K562 (cell line): ENCODE measurements around the gene SLC9A2. TPM values are rescaled to one million over a fixed set of nuclear protein-coding genes. Genes with fewer than 3 reads are reported as not detected.

Experiments used
- ATAC-seq: fragments of 200-7000 bp; cut with Tn5 transposase; 3 replicates; pipeline ENCODE4 v1.9.1; 2020; ENCODE audit warnings: moderate library complexity
- BruUV-seq: library from RNA; stranded (reverse); fragments of 400-500 nt; replicated peaks from 2 replicates; lab custom pipeline; 2021; lab: Mats Ljungman, UMichigan
- CTCF ChIA-PET: fragments of 300-600 bp; formaldehyde crosslinking; extraction: SDS; loops from one replicate; lab custom pipeline; 2021; ENCODE audit warnings: low intra/inter-chr PET ratio; lab: Yijun Ruan, JAX
- POLR2A ChIA-PET: fragments of 300-600, 350-650 bp; sonication (Branson Sonifier 250); formaldehyde crosslinking; extraction: SDS; loops from one replicate; lab custom pipeline; 2021; ENCODE audit warnings: antibody characterized with exemption, inconsistent platforms; lab: Yijun Ruan, JAX
- DNase-seq, 4 experiments: peaks; one replicate each; pipeline versions ENCODE4 v3.0.0 to v3.0.0-alpha.2; 2011 to 2018; ENCODE audit warnings: low spot score in 3 of 4, mixed read lengths in 3 of 4; ENCODE audit errors: extremely low read depth in 1 of 4
- FAIRE-seq: peaks from 2 replicates; lab custom pipeline; 2011; peaks lifted over from hg19 to GRCh38; lab: Jason Lieb, UNC
- H2AFZ ChIP-seq: 2 replicates; pipeline ENCODE4 v1.6.0; 2011; ENCODE audit warnings: low read depth, low read length, control low read depth, inconsistent platforms
- H3K27ac ChIP-seq: fragments of 200-600 bp; 3 replicates; pipeline ENCODE4 v1.8.0; 2011; ENCODE audit warnings: low read depth, mild to moderate bottlenecking, control low read depth, inconsistent platforms, low read length, moderate library complexity, mixed read lengths; ENCODE audit errors: extremely low read depth
- H3K27me3 ChIP-seq, 2 experiments: fragments of 300-600 bp in 1 of 2; 2 replicates in 1 of 2; 3 replicates in 1 of 2; pipeline versions ENCODE4 v1.6.0 to v1.8.0; 2011; ENCODE audit warnings: inconsistent platforms in 2 of 2, low read length in 2 of 2, mild to moderate bottlenecking in 1 of 2, mixed read lengths in 1 of 2, moderate library complexity in 1 of 2; ENCODE audit not compliant: control insufficient read depth in 2 of 2, insufficient read depth in 2 of 2
- H3K36me3 ChIP-seq: fragments of 300-600 bp; 3 replicates; pipeline ENCODE4 v1.8.0; 2011; ENCODE audit warnings: mild to moderate bottlenecking, low read length, inconsistent platforms; ENCODE audit not compliant: control insufficient read depth, insufficient read depth
- H3K4me1 ChIP-seq, 2 experiments: fragments of 200-600 bp in 1 of 2; replicated peaks in 1 of 2; 2 replicates in 1 of 2; 3 replicates in 1 of 2; pipeline versions ENCODE4 v1.5.1 to v1.8.0; 2011; ENCODE audit warnings: inconsistent platforms in 2 of 2, low read length in 2 of 2, mild to moderate bottlenecking in 1 of 2, mixed read lengths in 1 of 2, moderate library complexity in 1 of 2; ENCODE audit not compliant: control insufficient read depth in 2 of 2, insufficient read depth in 2 of 2
- H3K4me2 ChIP-seq: 2 replicates; pipeline ENCODE4 v1.6.1; 2011; ENCODE audit warnings: low read length, control low read depth, inconsistent platforms, mixed read lengths; ENCODE audit not compliant: insufficient read depth
- H3K4me3 ChIP-seq: fragments of 200-600 bp; sonication (generic), shearing (Covaris generic); 2 replicates; pipeline ENCODE4 v1.5.1; 2016; ENCODE audit warnings: control low read depth, inconsistent platforms
- H3K79me2 ChIP-seq: fragments of 200-600 bp; 3 replicates; pipeline ENCODE4 v1.8.0; 2011; ENCODE audit warnings: low read length, inconsistent platforms; ENCODE audit not compliant: control insufficient read depth, insufficient read depth
- H3K9ac ChIP-seq, 2 experiments: 2 replicates each; pipeline versions ENCODE4 v1.6.0 to v1.6.1; 2011; ENCODE audit warnings: low read depth in 2 of 2, low read length in 2 of 2, control low read depth in 1 of 2, inconsistent platforms in 1 of 2, mild to moderate bottlenecking in 1 of 2, mixed read lengths in 1 of 2; ENCODE audit not compliant: insufficient read depth in 1 of 2
- H3K9me1 ChIP-seq: one replicate; pipeline ENCODE4 v1.6.0; 2011; ENCODE audit warnings: inconsistent platforms, mild to moderate bottlenecking, low read length, moderate library complexity; ENCODE audit not compliant: control insufficient read depth, insufficient read depth
- H3K9me3 ChIP-seq: replicated peaks from 2 replicates; pipeline ENCODE4 v1.5.1; 2011; ENCODE audit warnings: low read depth, low read length, inconsistent platforms; ENCODE audit not compliant: control insufficient read depth, insufficient read depth
- H4K20me1 ChIP-seq: replicated peaks from 2 replicates; pipeline ENCODE4 v1.6.1; 2011; ENCODE audit warnings: low read length, inconsistent platforms, mixed read lengths; ENCODE audit not compliant: control insufficient read depth, insufficient read depth
- ARID1B ChIP-seq: fragments of 450-650 bp; IDR thresholded peaks from 2 replicates; pipeline ENCODE4 v1.6.1; 2016; ENCODE audit warnings: antibody characterized with exemption, mild to moderate bottlenecking, inconsistent platforms
- CHCHD3 ChIP-seq: fragments of 250-450 bp; sonication (Bioruptor Pico); IDR thresholded peaks from 2 replicates; pipeline ENCODE4 v2.1.2; 2022; ENCODE audit warnings: mild to moderate bottlenecking
- DPF2 ChIP-seq: fragments of 450-650 bp; IDR thresholded peaks from 2 replicates; pipeline ENCODE4 v1.6.1; 2016
- HMBOX1 ChIP-seq: sonication (generic); IDR thresholded peaks from 2 replicates; pipeline ENCODE4 v1.6.1; 2016
- HNRNPLL ChIP-seq: fragments of 200-400 bp; formaldehyde crosslinking; IDR thresholded peaks from 2 replicates; pipeline ENCODE4 v1.6.1; 2017; ENCODE audit warnings: low read length, low read depth, mild to moderate bottlenecking; ENCODE audit not compliant: poor library complexity, severe bottlenecking
- KLF10 ChIP-seq: fragments of 250-450 bp; sonication (Bioruptor Pico); IDR thresholded peaks from 2 replicates; pipeline ENCODE4 v1.6.1; 2021; ENCODE audit warnings: matching md5 sums
- LARP7 ChIP-seq: fragments of 450-650 bp; IDR thresholded peaks from 2 replicates; pipeline ENCODE4 v1.6.1; 2016
- LCOR ChIP-seq: sonication (generic); formaldehyde crosslinking; IDR thresholded peaks from 2 replicates; pipeline ENCODE4 v1.8.0; 2022; ENCODE audit warnings: mild to moderate bottlenecking, missing genetic modification reagents
- LEF1 ChIP-seq: fragments of 450-650 bp; IDR thresholded peaks from 2 replicates; pipeline ENCODE4 v1.6.1; 2016; ENCODE audit warnings: mild to moderate bottlenecking
- NR4A1 ChIP-seq, 2 experiments: fragments of 250-450 bp in 1 of 2; fragments of 450-650 bp in 1 of 2; sonication (Bioruptor Pico) in 1 of 2; IDR thresholded peaks; 2 replicates each; pipeline versions ENCODE4 v1.4.0 to v1.6.1; 2016 to 2020; ENCODE audit warnings: mild to moderate bottlenecking in 2 of 2, missing compliant biosample characterization in 1 of 2, missing genetic modification characterization in 1 of 2, moderate library complexity in 1 of 2
- PCBP1 ChIP-seq: fragments of 200-400 bp; formaldehyde crosslinking; IDR thresholded peaks from 2 replicates; pipeline ENCODE4 v1.6.1; 2018; ENCODE audit warnings: mild to moderate bottlenecking, low read depth, low read length; ENCODE audit not compliant: poor library complexity, severe bottlenecking
- POLR2B ChIP-seq: fragments of 450-650 bp; IDR thresholded peaks from 2 replicates; pipeline ENCODE4 v1.6.1; 2018; ENCODE audit warnings: low read depth; ENCODE audit not compliant: partially characterized antibody
- PURB ChIP-seq: sonication (generic); formaldehyde crosslinking; IDR thresholded peaks from 2 replicates; pipeline ENCODE4 v1.9.0; 2021; ENCODE audit warnings: low read depth, mild to moderate bottlenecking, missing genetic modification reagents
- SMARCA4 ChIP-seq: fragments of 450-650 bp; IDR thresholded peaks from 2 replicates; pipeline ENCODE4 v1.6.1; 2016
- TCFL5 ChIP-seq: fragments of 250-450 bp; sonication (Bioruptor Pico); conservative IDR thresholded peaks from 2 replicates; pipeline ENCODE4 v1.6.1; 2021; ENCODE audit warnings: mild to moderate bottlenecking, moderate library complexity, matching md5 sums
- ZFP30 ChIP-seq: fragments of 250-450 bp; sonication (Bioruptor Pico); IDR thresholded peaks from 2 replicates; pipeline ENCODE4 v1.8.0; 2022; ENCODE audit warnings: moderate library complexity, mild to moderate bottlenecking, inconsistent platforms, borderline replicate concordance
- WGBS: fragments of 100-300 bp; shearing (Covaris generic); methylation state at CpG from one replicate; pipeline ENCODE4 v1.1.6; 2016; ENCODE audit warnings: low coverage, mixed read lengths; ENCODE audit not compliant: insufficient coverage; ENCODE audit errors: missing lambda C conversion rate; 5-methylcytosine and 5-hydroxymethylcytosine counted together
- in situ Hi-C: fragments of 300-500 bp; cut with MboI; formaldehyde crosslinking; loops from 4 replicates; pipeline ENCODE4 v1.15.0; 2018; ENCODE audit warnings: inconsistent platforms, mixed read lengths
- intact Hi-C: fragments of 100-400 bp; cut with micrococcal nuclease; formaldehyde crosslinking; loops from 2 replicates; pipeline ENCODE4 v1.14.2; 2022
- polyA plus RNA-seq, 8 experiments: library from polyadenylated mRNA; depleted of rRNA in 4 of 8; stranded (reverse) in 5 of 8; unstranded in 3 of 8; fragments of >200 nt; fragmentation: Nextera tagmentation in 2 of 8; fragmentation: Illumina TruSeq in 1 of 8; extraction: Ambion mirVana in 2 of 8; extraction: Trizol in 1 of 8; gene quantifications; 2 replicates each; pipeline versions ENCODE4 v1.2.1 to v1.2.3, GENCODE V29; 2011 to 2014; ENCODE audit warnings: inconsistent platforms in 1 of 8, missing spikeins in 1 of 8
- total RNA-seq, 7 experiments: library from RNA; depleted of rRNA in 6 of 7; stranded (reverse); fragments of >200 nt in 6 of 7; fragmentation: Illumina TruSeq in 2 of 7; extraction: Trizol in 2 of 7; gene quantifications; 2 replicates each; pipeline versions ENCODE4 v1.2.1 to v1.2.3, GENCODE V29; 2011 to 2021; ENCODE audit warnings: low replicate concordance in 1 of 7

The SLC9A2 gene
- total and polyA plus RNA-seq, 9 of the 15 experiments (the other 6 are each of a cell fraction or from before 2014, with no cell fraction given), result 0.45 to 3.3 (median 1.6) TPM

- Histone ChIP-seq H3K4me3 (peak overlapping the region; percentile 27; the same call in 1 of the 2 replicates), H3K79me2 (peaks cover 37% of the 10 kb centered on the region), H3K4me2 (peak overlapping the region; percentile 76), H3K36me3 (no peaks in the 10 kb centered on the region; the same call in 2 of the 3 replicates)
- POLR2A ChIA-PET, result interaction anchor here (0.5 kb wide), 1 partner anchor 602 kb away, joined by 5 read pairs; no protein-coding TSS in a partner anchor
- peak in 2 of 4 experiments; percentile 40 to 66 for DNase-seq
- TF ChIP-seq LEF1 (0 out of 2 replicates have a peak, but pooled peaks have one; percentile 30), TCFL5 (no peak), PCBP1 (no peak), CHCHD3 (CRISPR knock-in tag) (no peak), SMARCA4 (0 out of 2 replicates have a peak, but pooled peaks have one; percentile 11), DPF2 (peak; percentile 47; the same call in 1 of the 2 replicates), HNRNPLL (peak; percentile 55), LCOR (CRISPR knock-in tag) (no peak), POLR2B (no peak), LARP7 (no peak), PURB (CRISPR knock-in tag) (no peak), HMBOX1 (peak; percentile 96), KLF10 (no peak), ARID1B (peak; percentile 30; the same call in 1 of the 2 replicates), NR4A1 (CRISPR knock-in tag; IDR thresholded peaks at IDR 0.05) (no peak), NR4A1 (tag; IDR thresholded peaks at IDR 0.05) (0 out of 2 replicates have a peak, but pooled peaks have one; percentile 49), ZFP30 (no peak)
- TF ChIP-seq, all 486 proteins: peak for 7
- Histone ChIP-seq H3K27ac (peak overlapping the region; percentile 86), H4K20me1 (no peaks in the 10 kb centered on the region), H3K4me1 (peaks cover 12 to 48% of the 10 kb centered on the region in 2 experiments), H3K27me3 (no peaks in the 10 kb centered on the region), H2AFZ (peak overlapping the region; percentile 68), H3K9ac (peak overlapping the region in 1 of 2 experiments; percentile 70; a peak in 3 of 4 replicates), H3K9me1 (no peaks in the 10 kb centered on the region), H3K9me3 (no peaks in the 10 kb centered on the region; the same call in 1 of the 2 replicates)
- in situ Hi-C loops (no loop called here), intact Hi-C loops (loop anchor here (5.0 kb wide), 1 partner anchor 66 kb away; no protein-coding TSS in a partner anchor)
- CTCF ChIA-PET, result no interaction called here
- 13% methylated on average over 5 of the region's 5 CpGs for WGBS
- BruUV-seq, result no TSS peak
- ATAC-seq (peak; percentile 59), FAIRE-seq (peak; percentile 73)
These were observed 17.0 kb downstream of the SLC9A2 start for GRCh38 chr2:102636283-102636907.
